A549 (cell line): ENCODE measurements around the gene RAP1GAP2. TPM values are rescaled to one million over a fixed set of nuclear protein-coding genes. Genes with fewer than 3 reads are reported as not detected.
A peak's percentile ranks its signal among the peaks of the same experiment; 100 is the strongest.

Experiments
- ATAC-seq, 2 experiments: fragments of 200-7000 bp in 1 of 2; fragments of >200 bp in 1 of 2; cut with Nextera tagmentation in 1 of 2; cut with Tn5 transposase in 1 of 2; 3 replicates each; pipeline versions ENCODE4 v1.8.0 to v1.9.1; 2018 to 2020; ENCODE audit warnings: mild to moderate bottlenecking in 1 of 2, moderate library complexity in 1 of 2
- CTCF ChIA-PET: fragments of 300-600 bp; sonication (Branson Sonifier 250); formaldehyde crosslinking; extraction: SDS; loops from one replicate; lab custom pipeline; 2021; ENCODE audit warnings: antibody characterized with exemption, inconsistent platforms; lab: Yijun Ruan, JAX
- POLR2A ChIA-PET: fragments of 350-600 bp; formaldehyde crosslinking; extraction: SDS; loops from one replicate; lab custom pipeline; 2021; ENCODE audit warnings: antibody characterized with exemption, inconsistent platforms; lab: Yijun Ruan, JAX
- DNase-seq, 2 experiments: peaks; one replicate each; pipeline versions ENCODE4 v3.0.0 to v3.0.0-alpha.2; 2011 to 2016; ENCODE audit warnings: low read depth in 1 of 2, low spot score in 1 of 2
- FAIRE-seq: peaks from 2 replicates; lab custom pipeline; 2011; peaks lifted over from hg19 to GRCh38; lab: Jason Lieb, UNC
- H3K27ac ChIP-seq, 2 experiments: fragments of >200 bp; sonication (Bioruptor Twin); formaldehyde crosslinking; 3 replicates each; pipeline ENCODE4 v1.5.1; 2016 to 2017
- H3K4me1 ChIP-seq: fragments of >200 bp; sonication (Bioruptor Twin); formaldehyde crosslinking; 3 replicates; pipeline ENCODE4 v1.6.1; 2016
- H3K4me2 ChIP-seq: fragments of >200 bp; sonication (Bioruptor Twin); formaldehyde crosslinking; 3 replicates; pipeline ENCODE4 v1.6.1; 2016
- H3K4me3 ChIP-seq: fragments of >200 bp; sonication (Bioruptor Twin); formaldehyde crosslinking; 3 replicates; pipeline ENCODE4 v1.5.1; 2016
- H3K9me3 ChIP-seq: fragments of >200 bp; sonication (Bioruptor Twin); formaldehyde crosslinking; 3 replicates; pipeline ENCODE4 v1.6.1; 2016
- CBX2 ChIP-seq: fragments of 200-600 bp; sonication (generic); IDR thresholded peaks from 2 replicates; pipeline ENCODE4 v1.6.1; 2016; ENCODE audit warnings: low read depth, mild to moderate bottlenecking, borderline replicate concordance
- CHD4 ChIP-seq: fragments of 200-600 bp; sonication (generic); IDR thresholded peaks from 2 replicates; pipeline ENCODE4 v1.6.1; 2016; ENCODE audit warnings: antibody characterized with exemption, mild to moderate bottlenecking, borderline replicate concordance
- EHMT2 ChIP-seq: fragments of 200-600 bp; sonication (generic); IDR thresholded peaks from 2 replicates; pipeline ENCODE4 v1.6.1; 2016; ENCODE audit warnings: antibody characterized with exemption, low read depth, mild to moderate bottlenecking, moderate library complexity
- EP300 ChIP-seq, 2 experiments: fragments of >200 bp; sonication (Bioruptor Twin); formaldehyde crosslinking; IDR thresholded peaks; 2 replicates in 1 of 2; 3 replicates in 1 of 2; pipeline ENCODE4 v1.6.1; 2016 to 2017
- ESRRA ChIP-seq: fragments of 150-350 bp; IDR thresholded peaks from 2 replicates; pipeline ENCODE4 v1.6.1; 2014; ENCODE audit warnings: mild to moderate bottlenecking, low read length, borderline replicate concordance
- FOXS1 ChIP-seq: fragments of 250-450 bp; sonication (Bioruptor Pico); IDR thresholded peaks from 2 replicates; pipeline ENCODE4 v1.5.0; 2020; ENCODE audit warnings: mild to moderate bottlenecking, moderate library complexity
- HDAC2 ChIP-seq: fragments of 200-600 bp; sonication (generic); IDR thresholded peaks from 2 replicates; pipeline ENCODE4 v1.6.1; 2016
- HOXB5 ChIP-seq: fragments of 250-450 bp; sonication (Bioruptor Pico); IDR thresholded peaks from 2 replicates; pipeline ENCODE4 v1.5.0; 2020; ENCODE audit warnings: mild to moderate bottlenecking, moderate library complexity
- JUNB ChIP-seq: fragments of >200 bp; sonication (Bioruptor Twin); formaldehyde crosslinking; IDR thresholded peaks from 2 replicates; pipeline ENCODE4 v1.6.1; 2016
- MAZ ChIP-seq: fragments of 150-350 bp; IDR thresholded peaks from 2 replicates; pipeline ENCODE4 v1.6.1; 2014; ENCODE audit warnings: antibody characterized with exemption, low read depth, low read length, borderline replicate concordance
- NFE2L2 ChIP-seq: fragments of 150-350 bp; conservative IDR thresholded peaks from 2 replicates; pipeline ENCODE4 v1.6.1; 2014; ENCODE audit warnings: low read length
- NPAS2 ChIP-seq: fragments of 250-450 bp; sonication (Bioruptor Pico); IDR thresholded peaks from 2 replicates; pipeline ENCODE4 v1.8.0; 2022; ENCODE audit warnings: mild to moderate bottlenecking, moderate library complexity, borderline replicate concordance
- PHF8 ChIP-seq: fragments of 200-600 bp; sonication (generic); IDR thresholded peaks from 2 replicates; pipeline ENCODE4 v1.6.1; 2016; ENCODE audit warnings: low read depth, mild to moderate bottlenecking, antibody characterized with exemption, moderate library complexity, borderline replicate concordance
- POLR2A ChIP-seq: IDR thresholded peaks from 2 replicates; pipeline ENCODE4 v1.6.1; 2012; ENCODE audit warnings: mild to moderate bottlenecking, low read length
- POLR2AphosphoS2 ChIP-seq: conservative IDR thresholded peaks from 2 replicates; pipeline ENCODE4 v1.6.1; 2012; ENCODE audit warnings: low read length, improper control_type of control experiment, inconsistent platforms
- RAD21 ChIP-seq, 2 experiments: fragments of >200 bp in 1 of 2; sonication (Bioruptor Twin) in 1 of 2; formaldehyde crosslinking in 1 of 2; IDR thresholded peaks in 1 of 2; conservative IDR thresholded peaks in 1 of 2; 2 replicates in 1 of 2; 3 replicates in 1 of 2; pipeline ENCODE4 v1.6.1; 2012 to 2018; ENCODE audit warnings: inconsistent platforms in 1 of 2
- RARB ChIP-seq: fragments of 250-450 bp; sonication (Bioruptor Pico); IDR thresholded peaks from 2 replicates; pipeline ENCODE4 v1.8.0; 2021; ENCODE audit warnings: mild to moderate bottlenecking, moderate library complexity
- RCOR1 ChIP-seq: fragments of 150-350 bp; IDR thresholded peaks from 2 replicates; pipeline ENCODE4 v1.6.1; 2014; ENCODE audit warnings: antibody characterized with exemption, low read length, low read depth
- RNF2 ChIP-seq: fragments of 200-600 bp; sonication (generic); IDR thresholded peaks from 2 replicates; pipeline ENCODE4 v1.6.1; 2016; ENCODE audit warnings: low read depth, mild to moderate bottlenecking, antibody characterized with exemption, moderate library complexity, borderline replicate concordance
- SMC3 ChIP-seq: fragments of >200 bp; sonication (Bioruptor Twin); formaldehyde crosslinking; IDR thresholded peaks from 3 replicates; pipeline ENCODE4 v1.6.1; 2018; ENCODE audit warnings: inconsistent platforms
- TFCP2L1 ChIP-seq: fragments of 250-450 bp; sonication (Bioruptor Pico); IDR thresholded peaks from 2 replicates; pipeline ENCODE4 v1.5.0; 2021; ENCODE audit warnings: mild to moderate bottlenecking
- ZFP36 ChIP-seq: fragments of 450-650 bp; IDR thresholded peaks from 2 replicates; pipeline ENCODE4 v1.6.1; 2014; ENCODE audit warnings: borderline replicate concordance; ENCODE audit not compliant: partially characterized antibody
- ZNF302 ChIP-seq: fragments of 250-450 bp; sonication (Bioruptor Pico); IDR thresholded peaks from 2 replicates; pipeline ENCODE4 v1.9.0; 2021; ENCODE audit warnings: inconsistent platforms, mild to moderate bottlenecking, moderate library complexity
- ZSCAN20 ChIP-seq: fragments of 250-450 bp; sonication (Bioruptor Pico); IDR thresholded peaks from 2 replicates; pipeline ENCODE4 v1.8.0; 2022; ENCODE audit warnings: mild to moderate bottlenecking, moderate library complexity
- WGBS: methylation state at CpG from one replicate; pipeline ENCODE4 v1.1.6; 2017; ENCODE audit errors: missing lambda C conversion rate; 5-methylcytosine and 5-hydroxymethylcytosine counted together
- polyA plus RNA-seq, 4 experiments: library from polyadenylated mRNA; depleted of rRNA in 3 of 4; stranded (reverse); fragments of >200 nt; fragmentation: RNase III in 1 of 4; extraction: RNeasy Plus Mini Kit Qiagen cat#74134 plus additional on column Dnase treatment in 1 of 4; gene quantifications; 2 replicates in 3 of 4; 3 replicates in 1 of 4; pipeline ENCODE4 v1.2.3, GENCODE V29; 2011 to 2017
- TF ChIP-seq, protein P1 (sequence below): IDR thresholded peaks from 2 replicates; pipeline ENCODE4 v1.6.1; 2012
- TF ChIP-seq, protein P2 (sequence below): IDR thresholded peaks from 2 replicates; pipeline ENCODE4 v1.6.1; 2012; ENCODE audit warnings: low read depth, borderline replicate concordance
- TF ChIP-seq, protein P3 (sequence below): fragments of 250-450 bp; sonication (Bioruptor Pico); IDR thresholded peaks from 2 replicates; pipeline ENCODE4 v1.5.0; 2020; ENCODE audit warnings: low read depth, mild to moderate bottlenecking, moderate library complexity
- TF ChIP-seq, protein P4 (sequence below): IDR thresholded peaks from 2 replicates; pipeline ENCODE4 v1.6.1; 2012

Gene RAP1GAP2
- polyA plus RNA-seq, 2 of the 4 experiments (the other 2 are of a cell fraction) = 8.3 to 20.8 TPM

DNA sequence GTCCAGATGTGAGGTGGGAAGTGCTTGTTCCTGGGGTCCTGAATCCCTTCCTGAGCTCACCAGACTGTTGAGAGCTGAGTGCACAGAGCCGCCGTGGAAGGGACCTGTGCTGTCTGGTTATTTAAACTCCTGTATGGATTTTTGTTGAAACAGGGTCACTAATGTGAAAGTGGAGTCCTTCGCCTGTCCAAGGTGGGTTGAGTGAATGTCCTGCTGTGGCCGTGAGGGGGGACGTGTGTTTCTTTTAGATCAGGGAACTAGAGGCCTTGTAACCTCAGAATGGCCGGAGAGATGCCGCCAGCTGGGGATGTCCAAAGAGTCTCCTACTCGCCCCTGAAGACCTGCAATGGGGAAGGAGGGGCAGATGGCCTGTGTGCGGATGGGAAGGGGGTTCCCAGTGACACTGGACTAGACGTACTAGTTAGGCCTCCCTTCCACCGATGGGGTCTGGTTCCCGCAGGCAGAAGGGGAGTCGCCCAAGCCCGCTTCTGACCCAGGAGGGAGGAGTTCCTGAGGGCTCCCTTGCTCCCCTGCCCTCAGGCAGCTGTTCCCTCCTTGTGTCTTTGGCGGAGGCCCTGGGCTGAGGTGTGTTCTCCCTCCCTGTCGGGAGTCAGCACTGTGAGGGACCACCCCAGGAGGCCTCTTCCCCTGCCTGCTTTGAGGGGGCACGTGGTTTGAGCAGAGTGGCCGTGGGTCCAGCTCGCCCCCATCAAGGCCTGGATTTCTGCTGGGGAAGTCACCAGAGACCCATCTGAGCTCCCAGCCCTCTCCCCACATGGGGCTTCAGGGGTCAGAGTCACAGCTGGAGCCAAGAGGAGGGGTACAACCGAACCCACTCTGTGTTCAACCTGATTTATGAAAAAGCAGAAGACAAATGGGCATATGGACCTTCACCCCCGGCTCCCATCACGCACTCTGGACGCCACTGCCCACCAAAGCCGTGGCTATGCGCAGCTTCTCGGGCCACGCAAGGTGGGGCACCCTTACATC, 236.3 kb downstream of the RAP1GAP2 start:
- H3K27ac ChIP-seq = no peak overlapping the region
- H3K4me2 ChIP-seq = no peak overlapping the region
- H3K4me3 ChIP-seq = no peak overlapping the region
- ATAC-seq (no peak), FAIRE-seq (no peak), DNase-seq (no peak)
- H3K4me1 ChIP-seq = no peaks in the 10 kb centered on the region
- TF ChIP-seq RAD21 (conservative IDR thresholded peaks at IDR 0.05 in 1 of 2, IDR thresholded peaks at IDR 0.05 in 1 of 2) (no peak), NPAS2 (CRISPR knock-in tag) (no peak), EP300 (IDR thresholded peaks at IDR 0.05) (no peak), CBX2 (no peak), ZNF302 (CRISPR knock-in tag) (no peak), NFE2L2 (no peak)
- POLR2A ChIA-PET = no interaction called here
- CTCF ChIA-PET = interaction anchor here (0.7 to 3.0 kb wide), 6 partner anchors 13 to 205 kb away, joined by 3 to 12 read pairs (median 6); no protein-coding TSS in a partner anchor
- no peaks in the 10 kb centered on the region for H3K9me3 ChIP-seq
- WGBS = 88% methylated on average over 24 of the region's 27 CpGs

DNA sequence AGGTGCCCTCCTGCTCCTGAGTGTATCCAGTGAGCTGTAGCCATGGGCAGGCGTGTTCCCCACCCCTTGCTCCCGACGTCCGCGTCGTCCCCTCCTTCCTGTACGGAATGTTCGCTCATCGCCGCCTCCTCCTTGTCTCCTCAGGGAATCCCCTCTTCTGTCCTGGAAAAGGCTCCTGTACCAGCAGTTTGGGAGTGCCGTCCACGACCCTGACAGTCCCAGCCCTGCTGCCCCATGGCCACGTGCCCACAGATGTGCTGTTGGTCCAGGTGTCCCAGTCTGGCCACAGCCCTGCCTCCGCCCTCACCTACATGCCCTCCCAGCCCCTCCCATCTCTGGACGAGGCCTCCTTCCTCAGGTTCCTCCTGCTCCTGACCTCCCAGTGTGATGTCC, 237.0 kb downstream of the RAP1GAP2 start:
- Histone ChIP-seq H3K4me2 (no peak overlapping the region), H3K9me3 (no peaks in the 10 kb centered on the region), H3K4me1 (no peaks in the 10 kb centered on the region), H3K4me3 (no peak overlapping the region), H3K27ac (no peak overlapping the region)
- CTCF ChIA-PET = interaction anchor here (0.7 to 4.1 kb wide), 5 partner anchors 12 to 206 kb away, joined by 3 to 17 read pairs (median 7); no protein-coding TSS in a partner anchor
- POLR2A ChIA-PET = no interaction called here
- no peak for FAIRE-seq
- no peak for ATAC-seq
- WGBS = 90% methylated on average over 15 of the region's 15 CpGs
- no peak for DNase-seq
- TF ChIP-seq RNF2 (no peak), POLR2AphosphoS2 (no peak), POLR2A (no peak), CHD4 (no peak), RCOR1 (no peak), HOXB5 (CRISPR knock-in tag) (no peak), HDAC2 (no peak), EHMT2 (no peak), ESRRA (no peak), ZNF302 (CRISPR knock-in tag) (no peak), FOXS1 (CRISPR knock-in tag) (no peak), MAZ (no peak)
- TF ChIP-seq, protein P1, sequence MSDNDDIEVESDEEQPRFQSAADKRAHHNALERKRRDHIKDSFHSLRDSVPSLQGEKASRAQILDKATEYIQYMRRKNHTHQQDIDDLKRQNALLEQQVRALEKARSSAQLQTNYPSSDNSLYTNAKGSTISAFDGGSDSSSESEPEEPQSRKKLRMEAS = no peak

DNA sequence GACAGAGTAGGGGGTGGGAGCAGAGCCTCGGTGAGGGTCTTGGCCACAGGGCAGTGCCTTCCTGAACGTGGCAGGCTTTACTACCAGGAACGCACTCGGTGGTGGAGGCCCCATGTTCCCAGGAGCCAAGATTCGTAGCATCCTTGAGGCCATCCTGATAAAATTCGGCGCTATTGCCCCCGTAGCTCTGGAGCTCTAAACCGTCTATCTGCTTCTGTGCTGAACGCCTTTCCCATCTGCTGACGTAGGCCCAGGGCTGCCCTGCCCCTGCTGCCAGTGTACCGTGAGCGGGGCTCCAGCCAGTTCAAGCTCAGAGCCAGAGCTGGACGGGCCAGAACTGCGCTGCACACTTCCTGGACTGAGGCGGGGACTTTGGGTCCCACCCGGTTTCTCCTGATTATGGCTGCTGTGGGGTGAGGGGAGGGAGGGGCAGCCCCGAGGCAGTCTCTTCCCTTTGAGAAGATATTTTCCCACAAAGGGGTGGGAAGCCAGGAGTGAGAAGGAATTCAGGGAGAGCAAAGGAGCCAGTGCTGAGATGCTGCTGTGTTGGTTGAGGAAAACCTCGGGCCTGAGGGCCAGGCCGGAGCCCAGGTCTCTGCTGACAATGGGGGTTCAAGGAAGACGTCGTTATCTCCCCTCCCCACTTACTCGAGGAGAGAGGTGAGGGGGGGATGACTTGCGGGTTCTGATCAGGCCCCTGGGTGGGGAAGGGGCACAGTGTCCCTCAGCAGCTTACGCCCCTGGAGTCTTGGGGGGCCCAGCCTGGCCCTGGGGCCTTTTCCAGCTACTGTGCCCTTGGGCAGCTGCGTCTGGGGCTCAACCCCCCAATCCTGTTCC, 237.7 kb downstream of the RAP1GAP2 start:
- FAIRE-seq (no peak), DNase-seq (no peak), ATAC-seq (peak in 1 of 2 experiments; percentile 13; a peak in 1 of 6 replicates)
- TF ChIP-seq TFCP2L1 (CRISPR knock-in tag) (no peak), POLR2AphosphoS2 (no peak), SMC3 (no peak), HOXB5 (CRISPR knock-in tag) (no peak), RARB (CRISPR knock-in tag) (no peak), ZNF302 (CRISPR knock-in tag) (no peak), ZFP36 (no peak), PHF8 (no peak), RAD21 (conservative IDR thresholded peaks at IDR 0.05 in 1 of 2, IDR thresholded peaks at IDR 0.05 in 1 of 2) (no peak), ZSCAN20 (CRISPR knock-in tag) (no peak), JUNB (no peak), NFE2L2 (no peak)
- TF ChIP-seq, protein P2, sequence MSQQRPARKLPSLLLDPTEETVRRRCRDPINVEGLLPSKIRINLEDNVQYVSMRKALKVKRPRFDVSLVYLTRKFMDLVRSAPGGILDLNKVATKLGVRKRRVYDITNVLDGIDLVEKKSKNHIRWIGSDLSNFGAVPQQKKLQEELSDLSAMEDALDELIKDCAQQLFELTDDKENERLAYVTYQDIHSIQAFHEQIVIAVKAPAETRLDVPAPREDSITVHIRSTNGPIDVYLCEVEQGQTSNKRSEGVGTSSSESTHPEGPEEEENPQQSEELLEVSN = no peak
- TF ChIP-seq, protein P3, sequence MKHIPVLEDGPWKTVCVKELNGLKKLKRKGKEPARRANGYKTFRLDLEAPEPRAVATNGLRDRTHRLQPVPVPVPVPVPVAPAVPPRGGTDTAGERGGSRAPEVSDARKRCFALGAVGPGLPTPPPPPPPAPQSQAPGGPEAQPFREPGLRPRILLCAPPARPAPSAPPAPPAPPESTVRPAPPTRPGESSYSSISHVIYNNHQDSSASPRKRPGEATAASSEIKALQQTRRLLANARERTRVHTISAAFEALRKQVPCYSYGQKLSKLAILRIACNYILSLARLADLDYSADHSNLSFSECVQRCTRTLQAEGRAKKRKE (CRISPR knock-in tag) = no peak
- TF ChIP-seq, protein P4, sequence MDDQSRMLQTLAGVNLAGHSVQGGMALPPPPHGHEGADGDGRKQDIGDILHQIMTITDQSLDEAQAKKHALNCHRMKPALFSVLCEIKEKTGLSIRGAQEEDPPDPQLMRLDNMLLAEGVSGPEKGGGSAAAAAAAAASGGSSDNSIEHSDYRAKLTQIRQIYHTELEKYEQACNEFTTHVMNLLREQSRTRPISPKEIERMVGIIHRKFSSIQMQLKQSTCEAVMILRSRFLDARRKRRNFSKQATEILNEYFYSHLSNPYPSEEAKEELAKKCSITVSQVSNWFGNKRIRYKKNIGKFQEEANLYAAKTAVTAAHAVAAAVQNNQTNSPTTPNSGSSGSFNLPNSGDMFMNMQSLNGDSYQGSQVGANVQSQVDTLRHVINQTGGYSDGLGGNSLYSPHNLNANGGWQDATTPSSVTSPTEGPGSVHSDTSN = no peak
- Histone ChIP-seq H3K4me2 (no peak overlapping the region), H3K4me3 (no peak overlapping the region), H3K9me3 (no peaks in the 10 kb centered on the region), H3K27ac (no peak overlapping the region), H3K4me1 (no peaks in the 10 kb centered on the region)
- ChIA-PET POLR2A (no interaction called here), CTCF (interaction anchor here (0.7 to 4.1 kb wide), 7 partner anchors 11 to 614 kb away, joined by 4 to 18 read pairs (median 7); no protein-coding TSS in a partner anchor)
- WGBS = 82% methylated on average over 23 of the region's 26 CpGs
